Pons (tissue), 1 donor: ENCODE measurements around the gene TMEM198.

Source experiments
- DNase-seq: peaks from one replicate; pipeline ENCODE4 v3.0.0-alpha.2; 2016; ENCODE audit warnings: low spot score

The TMEM198 gene

DNA sequence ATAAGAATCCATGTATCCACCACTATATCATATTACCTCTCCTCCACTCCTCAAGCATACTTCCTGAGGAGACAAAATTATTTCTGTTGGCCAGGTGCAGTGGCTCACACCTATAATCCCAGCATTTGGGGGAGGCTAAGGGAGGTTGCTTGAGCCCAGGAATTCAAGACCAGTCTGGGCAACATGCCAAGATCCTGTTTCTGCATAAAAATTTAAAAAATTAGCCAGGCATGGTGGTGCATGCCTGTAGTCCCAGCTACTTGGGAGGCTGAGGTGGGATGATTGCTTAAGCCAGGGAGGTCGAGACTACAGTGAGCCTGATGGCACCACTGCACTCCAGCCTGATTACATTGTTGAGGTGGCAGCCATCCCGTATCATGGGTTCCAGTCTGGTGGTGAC is 37.5 kb downstream of the TMEM198 start:
- DNase-seq, result no peak

DNA sequence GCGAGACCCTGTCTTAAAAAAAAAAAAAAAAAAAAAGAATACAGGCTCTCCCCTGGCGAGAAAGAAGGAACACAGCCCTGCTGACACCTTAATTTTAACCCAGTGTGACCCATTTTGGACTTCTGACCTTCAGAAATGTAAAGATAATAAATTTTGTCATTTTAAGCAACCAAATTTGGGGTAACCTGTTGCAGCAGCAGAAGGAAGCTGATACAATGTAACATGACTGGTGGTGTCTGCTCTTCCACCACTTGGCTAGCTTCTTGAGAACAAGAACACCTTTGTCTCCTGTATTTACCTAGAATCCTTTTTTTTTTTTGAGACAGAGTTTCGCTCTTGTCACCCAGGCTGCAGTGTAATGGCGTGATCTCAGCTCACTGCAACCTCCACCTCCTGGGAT is 47.3 kb downstream of the TMEM198 start:
- DNase-seq, result no peak

DNA sequence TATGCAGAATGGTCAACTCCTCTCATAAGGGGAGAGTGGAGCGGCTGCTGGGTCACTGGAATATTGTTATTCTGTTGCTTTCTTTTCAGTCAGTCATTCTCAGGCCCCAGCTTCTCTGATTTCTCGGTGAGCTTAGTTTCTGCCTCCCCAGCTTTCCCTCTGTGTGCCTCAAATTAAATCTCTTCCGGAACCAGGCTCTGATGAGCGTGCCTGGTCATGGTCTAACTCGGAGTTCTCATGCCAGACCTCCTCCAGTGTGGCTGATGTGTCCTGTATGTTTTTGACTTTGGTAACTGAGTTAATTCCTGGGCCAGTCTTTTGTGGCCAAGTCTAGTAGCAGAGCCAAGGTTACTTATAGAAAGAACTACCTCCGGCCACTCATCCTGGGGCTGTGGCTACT is 48.9 kb downstream of the TMEM198 start:
- DNase-seq, result no peak

DNA sequence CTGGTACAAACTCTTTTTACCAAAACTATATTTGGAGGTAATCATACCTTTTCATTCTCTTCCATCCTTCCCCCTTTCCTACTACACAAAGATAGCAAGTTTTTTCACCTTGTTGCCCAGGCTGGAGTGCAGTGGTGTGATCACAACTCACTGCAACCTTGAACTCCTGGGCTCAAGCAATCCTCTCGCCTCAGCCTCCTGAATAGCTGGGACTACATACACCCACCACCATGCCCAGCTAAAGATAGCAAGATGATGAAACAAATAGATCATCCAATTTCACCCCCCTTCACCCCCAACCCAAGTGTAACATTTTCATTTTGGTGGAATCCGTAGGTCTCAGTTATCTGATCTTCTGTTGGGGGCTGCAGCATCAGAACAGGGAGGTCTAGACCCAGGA is 49.3 kb downstream of the TMEM198 start:
- no peak for DNase-seq

DNA sequence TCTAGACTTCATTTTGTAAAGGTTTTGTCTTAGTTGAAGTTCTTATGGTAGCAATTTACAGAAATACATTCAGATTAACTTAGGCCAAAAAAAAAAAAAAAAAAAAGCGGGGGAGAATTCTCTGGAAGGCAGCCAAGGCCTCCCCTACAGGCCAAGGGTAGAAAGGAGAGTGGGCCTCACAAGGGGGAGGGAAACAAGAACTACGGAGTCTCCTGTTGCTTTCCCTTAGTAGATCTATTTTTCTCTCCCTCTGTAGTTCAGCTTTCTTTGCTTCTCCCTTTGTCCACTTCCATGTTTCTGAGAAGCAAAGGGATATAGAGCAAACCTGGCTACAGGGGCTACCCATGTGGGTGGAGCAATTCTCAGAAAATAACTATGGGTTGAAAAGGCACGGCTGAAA is 51.4 kb downstream of the TMEM198 start:
- no peak for DNase-seq

DNA sequence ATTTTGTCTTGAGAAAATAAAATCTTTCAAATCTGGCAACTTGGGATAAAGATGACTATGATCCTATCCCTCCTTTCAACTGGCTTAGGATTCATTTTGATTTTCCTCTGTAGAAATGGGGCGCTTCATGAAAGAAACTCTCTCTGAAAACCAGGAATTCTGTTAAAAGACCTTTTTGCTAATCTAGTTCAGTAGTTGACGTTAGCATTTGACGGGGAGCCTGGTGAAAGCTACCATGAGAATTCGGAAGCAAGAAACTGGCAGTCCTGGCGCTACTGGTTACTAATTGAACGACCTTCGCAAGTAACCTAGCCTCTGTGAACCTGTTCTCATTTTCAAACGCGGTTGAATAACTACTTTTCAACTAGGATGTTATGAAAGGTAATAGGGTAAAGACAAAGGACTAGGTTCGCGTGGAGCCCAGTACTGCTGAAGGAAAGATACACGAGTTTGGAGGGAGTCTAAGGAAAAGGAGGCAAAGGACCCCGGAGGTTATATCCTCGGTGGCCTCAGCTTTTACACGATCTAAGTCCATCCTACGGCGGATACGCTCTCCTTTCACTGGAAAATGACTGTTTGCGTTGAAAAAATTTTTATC is 53.2 kb downstream of the TMEM198 start:
- no peak for DNase-seq

DNA sequence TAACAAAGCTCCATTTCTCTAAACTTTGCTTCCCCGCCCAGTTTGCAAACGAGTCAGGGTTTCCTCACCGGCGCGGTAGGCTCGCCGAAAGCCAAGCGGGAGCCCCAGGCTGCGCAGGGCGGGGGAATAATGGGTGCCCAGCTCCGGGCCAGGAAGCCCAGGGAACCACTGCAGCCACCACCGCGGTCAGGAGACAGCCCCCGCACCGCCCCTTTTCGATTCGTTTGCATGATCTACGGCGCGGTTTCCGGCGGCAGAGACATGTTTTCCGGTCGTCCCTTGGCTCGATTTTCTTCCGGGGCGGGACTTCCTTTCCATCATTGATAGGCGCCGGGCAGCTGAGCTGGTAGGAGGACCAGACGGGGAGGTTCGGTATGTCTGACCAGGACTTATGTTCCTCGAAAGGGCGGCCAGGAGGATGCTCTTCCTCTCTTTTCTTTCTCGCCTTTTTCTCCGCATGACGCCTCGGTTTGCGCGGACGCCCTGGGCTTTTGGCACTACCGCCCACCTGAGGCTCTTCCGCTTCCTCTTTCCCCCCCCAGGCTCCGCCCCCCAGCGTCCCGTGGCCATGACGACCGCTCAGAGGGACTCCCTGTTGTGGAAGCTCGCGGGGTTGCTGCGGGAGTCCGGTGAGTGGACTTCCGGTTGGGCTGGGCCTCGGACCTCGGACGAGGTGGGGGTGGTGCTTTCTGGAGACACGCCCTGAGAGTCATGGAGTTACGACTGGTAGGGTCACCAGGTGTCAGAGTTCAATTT is 53.9 kb downstream of the TMEM198 start, which contains the start of gene STK11IP:
Gene STK11IP (plus strand): TSS at position 306 of the 756 bp plus-strand sequence. CDS start 263 bp downstream, at position 569.
- DNase-seq, result peak; percentile 94

DNA sequence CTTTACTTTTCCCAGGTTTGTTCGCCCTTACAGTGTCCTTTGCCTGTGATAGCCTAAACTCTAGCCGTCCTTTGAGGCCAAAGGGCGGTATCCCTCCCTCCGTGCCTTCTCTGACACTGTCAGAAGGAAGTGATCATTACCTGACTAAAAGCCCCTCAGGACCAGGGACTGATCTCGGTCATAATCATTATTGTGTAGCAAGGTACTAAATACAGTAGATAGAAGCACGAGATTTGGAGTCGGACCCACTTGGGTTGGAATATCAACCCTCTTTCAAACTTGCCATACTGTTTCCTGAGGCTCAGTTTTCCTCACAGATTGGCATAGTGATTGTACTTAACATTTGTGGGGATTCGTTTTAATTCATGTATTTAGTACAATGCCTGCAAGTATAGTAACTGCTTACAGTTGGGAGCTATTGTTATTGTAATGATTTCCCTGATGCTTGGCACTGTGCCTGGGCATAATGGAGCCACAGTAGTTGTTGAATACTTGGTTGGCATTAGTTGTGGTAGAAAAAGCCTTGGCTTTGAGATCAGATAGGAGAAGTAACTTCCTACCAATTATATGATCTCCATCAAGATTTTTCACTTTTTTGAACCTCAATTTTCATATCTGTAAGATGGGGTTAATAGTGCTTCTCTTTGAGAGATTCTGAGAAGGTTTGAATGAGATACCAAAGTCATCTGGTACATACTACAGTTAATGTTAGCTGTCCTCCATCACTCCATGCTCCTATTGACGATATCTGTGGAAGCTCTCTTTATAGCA is 54.7 kb downstream of the TMEM198 start:
- peak; percentile 14 for DNase-seq
